Ishikawa (cell line): ENCODE data around the gene RPL3.

ENCODE experiments used
- CEBPB ChIP-seq: IDR thresholded peaks from 2 replicates; pipeline ENCODE4 v1.6.1; 2012
- CREB1 ChIP-seq: IDR thresholded peaks from 2 replicates; pipeline ENCODE4 v1.6.1; 2012; ENCODE audit warnings: low read depth
- EGR1 ChIP-seq: IDR thresholded peaks from 2 replicates; pipeline ENCODE4 v1.6.1; 2012
- EP300 ChIP-seq: IDR thresholded peaks from 2 replicates; pipeline ENCODE4 v1.6.1; 2012; ENCODE audit warnings: borderline replicate concordance
- FOXM1 ChIP-seq: IDR thresholded peaks from 2 replicates; pipeline ENCODE4 v1.6.1; 2012; ENCODE audit warnings: low read depth, borderline replicate concordance
- NFIC ChIP-seq: IDR thresholded peaks from 2 replicates; pipeline ENCODE4 v1.6.1; 2012
- RAD21 ChIP-seq: IDR thresholded peaks from 2 replicates; pipeline ENCODE4 v1.6.1; 2012; ENCODE audit warnings: low read depth
- TAF1 ChIP-seq: IDR thresholded peaks from 2 replicates; pipeline ENCODE4 v1.6.1; 2012; ENCODE audit warnings: low read depth, mild to moderate bottlenecking
- TCF12 ChIP-seq: IDR thresholded peaks from 2 replicates; pipeline ENCODE4 v1.6.1; 2012; ENCODE audit warnings: low read depth
- TEAD4 ChIP-seq: IDR thresholded peaks from 2 replicates; pipeline ENCODE4 v1.6.1; 2012
- YY1 ChIP-seq: IDR thresholded peaks from 2 replicates; pipeline ENCODE4 v1.6.1; 2012; ENCODE audit warnings: low read depth
- ZBTB7A ChIP-seq: IDR thresholded peaks from 2 replicates; pipeline ENCODE4 v1.6.1; 2012; ENCODE audit warnings: low read depth
- TF ChIP-seq, protein P1 (sequence below): IDR thresholded peaks from 2 replicates; pipeline ENCODE4 v1.6.1; 2012
- TF ChIP-seq, protein P2 (sequence below): IDR thresholded peaks from 2 replicates; pipeline ENCODE4 v1.6.1; 2012
- TF ChIP-seq, protein P3 (sequence below): IDR thresholded peaks from 2 replicates; pipeline ENCODE4 v1.6.1; 2012; ENCODE audit warnings: low read depth, mild to moderate bottlenecking

RPL3 gene

DNA sequence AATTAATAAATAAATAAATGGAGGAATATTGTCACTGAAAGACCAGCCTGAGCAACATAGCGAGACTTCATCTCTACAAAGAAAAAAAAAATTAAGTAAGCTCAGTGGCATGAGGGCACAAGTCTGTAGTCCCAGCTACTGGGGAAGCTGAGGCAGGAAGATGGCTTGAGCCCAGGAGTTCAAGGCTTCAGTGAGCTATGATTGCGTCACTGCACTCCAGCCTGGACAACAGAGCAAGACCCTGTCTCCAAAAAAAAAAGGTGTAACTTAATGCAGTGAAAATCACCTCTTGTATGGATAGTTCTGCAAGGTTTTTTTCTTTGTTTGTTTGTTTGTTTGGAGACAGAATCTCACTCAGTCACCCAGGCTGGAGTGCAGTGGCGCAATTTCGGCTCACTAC, 25.8 kb upstream of the RPL3 start:
- TF ChIP-seq NFIC: no peak
- TF ChIP-seq, protein P1, sequence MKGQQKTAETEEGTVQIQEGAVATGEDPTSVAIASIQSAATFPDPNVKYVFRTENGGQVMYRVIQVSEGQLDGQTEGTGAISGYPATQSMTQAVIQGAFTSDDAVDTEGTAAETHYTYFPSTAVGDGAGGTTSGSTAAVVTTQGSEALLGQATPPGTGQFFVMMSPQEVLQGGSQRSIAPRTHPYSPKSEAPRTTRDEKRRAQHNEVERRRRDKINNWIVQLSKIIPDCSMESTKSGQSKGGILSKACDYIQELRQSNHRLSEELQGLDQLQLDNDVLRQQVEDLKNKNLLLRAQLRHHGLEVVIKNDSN: no peak
- peak; percentile 37; the same call in 1 of the 2 replicates for TF ChIP-seq CEBPB
- TF ChIP-seq FOXM1: no peak
- TF ChIP-seq, protein P2, sequence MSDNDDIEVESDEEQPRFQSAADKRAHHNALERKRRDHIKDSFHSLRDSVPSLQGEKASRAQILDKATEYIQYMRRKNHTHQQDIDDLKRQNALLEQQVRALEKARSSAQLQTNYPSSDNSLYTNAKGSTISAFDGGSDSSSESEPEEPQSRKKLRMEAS: no peak
- no peak for TF ChIP-seq TCF12

DNA sequence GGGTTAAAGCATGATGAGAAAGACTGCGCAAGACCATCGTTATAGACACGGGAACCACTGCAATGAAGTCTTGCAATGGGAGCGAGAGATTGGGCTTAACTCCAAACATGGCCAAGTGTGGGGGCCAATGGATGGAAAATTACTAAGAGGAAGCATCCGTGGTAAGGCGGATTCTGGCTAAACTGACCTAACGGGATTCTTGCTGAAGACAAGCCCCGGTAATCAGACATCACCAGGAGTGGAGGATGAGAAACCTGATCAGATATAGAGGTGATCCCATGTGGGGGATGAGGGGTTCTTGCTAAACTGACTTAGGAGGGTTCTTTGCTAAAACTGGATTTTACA, 24.6 kb upstream of the RPL3 start:
- TF ChIP-seq TCF12 (no peak), RAD21 (no peak), EP300 (no peak), CREB1 (no peak), FOXM1 (no peak), ZBTB7A (no peak), EGR1 (no peak), TAF1 (no peak), TEAD4 (no peak), YY1 (no peak), NFIC (no peak), CEBPB (no peak)
- TF ChIP-seq, protein P3, sequence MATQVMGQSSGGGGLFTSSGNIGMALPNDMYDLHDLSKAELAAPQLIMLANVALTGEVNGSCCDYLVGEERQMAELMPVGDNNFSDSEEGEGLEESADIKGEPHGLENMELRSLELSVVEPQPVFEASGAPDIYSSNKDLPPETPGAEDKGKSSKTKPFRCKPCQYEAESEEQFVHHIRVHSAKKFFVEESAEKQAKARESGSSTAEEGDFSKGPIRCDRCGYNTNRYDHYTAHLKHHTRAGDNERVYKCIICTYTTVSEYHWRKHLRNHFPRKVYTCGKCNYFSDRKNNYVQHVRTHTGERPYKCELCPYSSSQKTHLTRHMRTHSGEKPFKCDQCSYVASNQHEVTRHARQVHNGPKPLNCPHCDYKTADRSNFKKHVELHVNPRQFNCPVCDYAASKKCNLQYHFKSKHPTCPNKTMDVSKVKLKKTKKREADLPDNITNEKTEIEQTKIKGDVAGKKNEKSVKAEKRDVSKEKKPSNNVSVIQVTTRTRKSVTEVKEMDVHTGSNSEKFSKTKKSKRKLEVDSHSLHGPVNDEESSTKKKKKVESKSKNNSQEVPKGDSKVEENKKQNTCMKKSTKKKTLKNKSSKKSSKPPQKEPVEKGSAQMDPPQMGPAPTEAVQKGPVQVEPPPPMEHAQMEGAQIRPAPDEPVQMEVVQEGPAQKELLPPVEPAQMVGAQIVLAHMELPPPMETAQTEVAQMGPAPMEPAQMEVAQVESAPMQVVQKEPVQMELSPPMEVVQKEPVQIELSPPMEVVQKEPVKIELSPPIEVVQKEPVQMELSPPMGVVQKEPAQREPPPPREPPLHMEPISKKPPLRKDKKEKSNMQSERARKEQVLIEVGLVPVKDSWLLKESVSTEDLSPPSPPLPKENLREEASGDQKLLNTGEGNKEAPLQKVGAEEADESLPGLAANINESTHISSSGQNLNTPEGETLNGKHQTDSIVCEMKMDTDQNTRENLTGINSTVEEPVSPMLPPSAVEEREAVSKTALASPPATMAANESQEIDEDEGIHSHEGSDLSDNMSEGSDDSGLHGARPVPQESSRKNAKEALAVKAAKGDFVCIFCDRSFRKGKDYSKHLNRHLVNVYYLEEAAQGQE: no peak
- TF ChIP-seq, protein P2: no peak
- TF ChIP-seq, protein P1: no peak

DNA sequence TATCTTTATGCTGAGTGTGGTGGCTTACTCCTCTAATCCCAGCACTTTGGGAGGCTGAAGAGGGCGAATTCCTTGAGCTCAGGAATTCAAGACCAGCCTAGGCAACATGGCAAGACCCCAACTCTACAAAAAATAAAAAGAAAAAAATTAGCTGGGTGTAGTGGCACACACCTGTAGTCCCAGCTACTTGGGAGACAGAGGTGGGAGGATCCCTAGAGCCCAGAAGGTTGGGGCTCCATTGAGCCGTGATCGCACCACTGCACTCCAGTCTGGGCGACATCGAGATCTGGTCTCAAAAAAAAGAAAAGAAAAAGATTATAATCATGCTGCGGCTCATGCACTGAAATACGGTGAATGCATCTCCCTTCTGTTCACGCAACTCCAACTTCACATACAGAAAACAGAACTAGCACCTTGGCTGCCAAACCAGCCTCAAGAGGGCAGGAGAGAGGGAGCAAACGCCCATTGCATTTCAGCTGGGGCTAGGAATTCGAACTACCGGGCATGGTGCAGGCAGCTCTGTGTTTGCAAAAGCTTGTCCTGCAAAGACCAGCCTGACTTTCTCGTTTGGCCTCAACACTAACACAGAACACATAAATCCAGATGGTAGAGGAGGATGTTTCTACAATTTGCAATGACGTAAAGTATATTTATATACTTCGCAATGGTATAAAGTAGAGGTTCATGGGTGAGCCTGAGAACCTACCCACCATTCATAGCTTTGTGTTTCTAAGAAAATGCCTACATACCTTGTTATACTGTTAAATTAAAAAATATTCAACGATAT, 24.0 kb upstream of the RPL3 start:
- peak; percentile 81 for TF ChIP-seq RAD21
- TF ChIP-seq, protein P1: no peak

DNA sequence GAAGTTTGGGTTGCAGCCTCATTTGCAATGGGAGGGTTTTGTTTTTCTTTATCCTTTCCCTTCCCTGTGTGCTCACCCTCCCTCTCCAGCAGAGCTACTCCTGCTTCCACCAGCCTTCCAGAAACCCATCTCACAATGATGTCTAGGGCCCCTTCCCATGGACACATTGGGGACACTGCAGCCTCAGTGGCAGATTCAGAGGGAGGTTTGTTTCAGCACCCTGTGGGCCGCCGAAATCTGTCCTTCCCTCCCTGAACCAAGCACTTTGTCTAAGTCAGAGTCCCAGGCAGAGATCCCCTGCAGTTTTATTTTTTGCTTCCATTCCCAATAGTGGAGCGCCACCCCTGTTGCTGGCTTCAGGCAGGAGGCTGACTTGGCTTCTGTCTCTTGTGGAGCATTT, 21.8 kb upstream of the RPL3 start:
- TF ChIP-seq, protein P3: no peak
- TF ChIP-seq TEAD4 (no peak), TCF12 (no peak), YY1 (no peak), TAF1 (no peak), CEBPB (no peak), NFIC (no peak), EP300 (no peak), FOXM1 (no peak)

DNA sequence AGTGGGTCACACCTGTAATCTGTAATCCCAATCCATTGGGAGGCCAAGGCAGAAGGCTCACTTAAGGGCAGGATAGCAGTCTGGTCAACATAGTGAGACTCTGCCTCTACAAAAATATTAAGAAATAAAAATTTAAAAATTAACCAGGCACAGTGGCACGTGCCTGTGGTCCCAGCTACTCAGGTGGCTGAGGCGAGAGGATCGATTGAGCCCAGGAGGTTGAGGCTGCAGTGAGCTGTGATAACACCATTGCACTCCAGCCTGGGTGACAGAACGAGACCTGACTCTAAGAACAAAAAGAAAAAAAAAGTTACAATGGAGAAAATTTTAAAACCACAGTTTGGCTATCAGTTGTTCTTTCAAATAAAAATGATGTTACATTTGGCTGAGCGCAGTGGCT, 17.0 kb upstream of the RPL3 start:
- TF ChIP-seq, protein P2: no peak
- TF ChIP-seq YY1 (no peak), ZBTB7A (no peak), EP300 (no peak), TAF1 (no peak), TCF12 (no peak), EGR1 (no peak), CEBPB (no peak)
- TF ChIP-seq, protein P1: no peak
- TF ChIP-seq, protein P3: no peak
